GM20000 (cell line): Measurements from ENCODE around the gene ADK.

Experiments
- DNase-seq: peaks from one replicate; pipeline ENCODE4 v3.0.0; 2012; ENCODE audit warnings: low spot score
- CTCF ChIP-seq: IDR thresholded peaks from 2 replicates; pipeline ENCODE4 v1.5.1; 2012; ENCODE audit warnings: mild to moderate bottlenecking, control low read depth; ENCODE audit errors: extremely low read depth, missing control alignments

The ADK gene

GRCh38 chr10:74628136-74628535 lies 477.1 kb downstream of the ADK start:
- DNase-seq = no peak
- no peak for TF ChIP-seq CTCF

DNA sequence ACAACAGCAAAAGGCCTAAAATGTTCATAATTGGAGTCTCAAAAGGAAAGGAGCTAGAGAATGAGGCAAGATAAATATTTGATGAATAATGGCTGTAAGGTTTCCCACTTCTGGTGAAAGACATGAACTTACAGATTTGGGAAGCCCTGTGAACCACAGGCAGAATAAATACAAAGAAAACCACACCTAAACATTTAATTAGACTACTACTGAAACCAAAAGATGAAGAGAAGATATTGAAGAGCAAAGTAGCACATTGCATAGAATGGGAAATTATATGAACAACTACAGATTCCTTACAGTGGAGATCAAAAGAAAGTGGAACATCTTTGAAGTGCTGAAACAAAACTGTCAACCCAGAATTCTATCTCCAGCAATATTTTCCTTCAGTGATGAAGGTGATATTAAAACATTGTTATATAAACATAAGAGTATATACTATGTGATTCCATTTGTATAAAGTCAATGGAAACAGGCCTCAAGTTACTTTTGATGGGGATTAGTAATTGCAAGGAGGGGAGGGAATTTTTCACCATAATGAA lies 484.0 kb downstream of the ADK start:
- TF ChIP-seq CTCF = no peak
- DNase-seq = no peak

DNA sequence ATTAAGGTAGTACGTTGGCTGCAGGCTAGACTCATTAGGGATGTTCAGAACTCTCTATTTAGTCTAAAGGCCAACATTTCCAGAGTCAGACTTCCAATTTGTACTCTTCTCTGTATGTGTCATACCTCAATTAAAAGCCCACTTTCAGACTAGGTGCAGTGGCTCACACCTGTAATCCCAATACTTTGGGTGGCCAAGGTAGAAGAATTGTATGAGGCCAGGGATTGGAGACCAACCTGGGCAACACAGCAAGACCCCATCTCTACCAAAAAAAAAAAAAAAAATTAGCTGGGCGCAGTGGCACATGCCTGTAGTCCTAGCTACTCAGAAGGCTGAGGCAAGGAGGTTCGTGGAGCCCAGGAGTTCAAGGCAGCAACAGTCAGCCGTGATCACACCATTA lies 484.6 kb downstream of the ADK start:
- DNase-seq = no peak
- no peak for TF ChIP-seq CTCF

DNA sequence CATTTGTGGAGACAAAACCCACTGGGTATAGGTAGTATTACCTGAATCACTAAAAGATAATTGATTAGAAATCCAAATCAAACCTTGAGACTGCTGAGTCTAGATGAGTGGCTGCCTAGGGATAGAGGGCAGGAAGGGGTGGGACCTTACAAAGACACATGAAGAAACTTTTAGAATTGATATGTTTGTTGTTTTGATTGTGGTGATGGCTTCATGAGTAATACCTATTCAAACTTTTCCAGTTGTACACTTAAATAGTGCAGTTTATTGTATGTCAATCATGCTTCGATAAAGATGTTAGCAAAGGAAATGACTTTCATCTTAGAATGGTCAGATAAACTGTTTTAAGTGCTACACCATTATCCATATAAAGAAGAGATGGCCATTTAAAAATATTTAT lies 486.7 kb downstream of the ADK start:
- DNase-seq = no peak
- TF ChIP-seq CTCF = no peak

DNA sequence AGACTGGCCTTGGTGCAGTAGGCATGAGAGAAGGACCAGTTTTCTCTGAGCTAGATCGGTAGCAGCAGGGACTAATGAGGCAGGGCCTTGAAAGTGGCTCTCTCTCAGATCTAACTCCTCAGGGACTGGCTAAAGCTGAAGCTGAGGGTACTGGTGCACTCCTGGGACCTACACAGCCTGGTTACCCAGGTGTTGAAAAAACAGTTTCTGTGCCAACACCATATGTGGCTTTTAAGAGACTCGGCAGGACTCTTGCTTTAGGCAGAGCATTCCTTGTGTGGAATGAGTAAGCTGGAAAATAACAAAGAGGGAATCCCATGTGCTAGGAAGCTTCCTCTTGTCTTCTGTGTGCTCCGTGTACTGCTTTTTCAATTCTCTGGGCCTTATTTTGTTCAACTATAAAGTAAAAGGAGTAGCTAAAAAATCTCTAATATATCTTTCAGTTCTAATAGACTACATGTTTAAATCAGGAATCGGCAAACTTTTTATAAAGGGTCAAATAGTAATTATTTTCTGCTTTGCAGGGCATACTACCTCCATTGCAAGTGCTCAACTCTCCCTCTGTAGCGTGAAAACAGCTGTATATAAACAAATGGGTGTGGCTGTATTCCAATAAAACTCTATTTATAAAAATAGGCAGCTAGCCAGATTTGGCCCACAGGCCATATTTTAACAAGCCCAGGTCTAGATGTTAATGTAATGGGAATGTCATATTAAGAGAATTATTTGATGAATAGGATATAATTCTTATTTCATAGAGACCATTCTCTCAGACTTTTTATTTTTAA lies 489.3 kb downstream of the ADK start:
- no peak for DNase-seq
- no peak for TF ChIP-seq CTCF

- DNase-seq = no peak
- TF ChIP-seq CTCF = no peak
These were observed 490.6 kb downstream of the ADK start for GRCh38 chr10:74641659-74642058.

DNA sequence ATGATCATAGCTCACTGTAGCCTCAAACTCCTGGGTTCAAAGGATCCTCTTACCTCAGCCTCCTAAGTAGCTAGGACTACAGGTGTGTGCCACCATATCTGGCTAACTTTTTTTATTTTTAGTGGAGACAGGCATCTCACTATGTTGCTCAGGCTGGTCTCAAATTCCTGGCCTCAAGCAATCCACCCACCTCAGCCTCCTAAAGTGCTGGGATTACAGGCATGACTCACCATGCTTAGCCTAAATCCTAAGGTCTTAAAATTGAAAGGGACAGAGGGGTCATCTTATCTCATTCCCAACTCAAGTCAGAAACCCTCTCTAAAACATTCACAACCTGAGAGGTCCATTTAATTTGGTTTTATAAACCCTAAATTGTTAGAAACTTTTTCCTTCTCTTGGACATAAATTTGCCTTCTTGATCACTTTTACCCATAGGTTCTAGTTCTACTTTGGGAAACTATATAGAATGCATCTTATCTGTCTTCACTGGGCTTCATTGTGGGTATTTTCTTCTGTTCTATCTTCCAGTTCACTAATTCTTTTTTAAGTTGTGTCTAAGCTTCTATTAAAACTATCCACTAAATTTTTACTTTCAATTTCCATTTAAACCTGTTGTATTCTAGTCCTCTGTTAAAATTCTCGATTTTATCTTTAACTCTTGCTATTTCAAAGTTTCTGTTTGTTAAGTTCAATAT lies 492.0 kb downstream of the ADK start:
- no peak for DNase-seq
- TF ChIP-seq CTCF = no peak
